GM19328 (cell line): ENCODE results near the gene KMT5B.

Experiments
- ATAC-seq: cut with Tn5 transposase; IDR thresholded peaks from one replicate; pipeline ENCODE4 v1.9.1; 2021; ENCODE audit warnings: mild to moderate bottlenecking, moderate library complexity; ENCODE audit not compliant: unreplicated experiment

Gene KMT5B

DNA sequence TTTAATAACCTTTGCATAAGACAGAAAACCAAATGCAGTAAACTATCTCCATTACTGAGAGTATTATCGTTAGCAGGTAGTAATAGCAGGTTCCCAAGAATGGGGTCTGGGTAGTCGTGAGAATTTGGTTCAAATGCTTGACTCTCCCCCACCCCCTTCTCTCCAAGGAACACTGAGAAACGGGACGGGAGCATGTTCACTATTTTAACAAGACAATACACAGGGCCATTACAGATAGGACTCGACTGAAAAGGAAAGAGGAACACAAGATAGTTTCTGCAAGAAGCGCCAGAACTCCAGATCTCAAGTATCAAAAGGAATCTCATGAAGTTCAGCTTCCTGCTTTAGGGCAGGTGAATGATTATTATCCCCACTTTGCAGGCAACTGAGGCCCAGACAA lies 27.0 kb downstream of the KMT5B start:
- no peak for ATAC-seq

- no peak for ATAC-seq
Observed at GRCh38 chr11:68181719-68182451, 31.2 kb downstream of the KMT5B start.

DNA sequence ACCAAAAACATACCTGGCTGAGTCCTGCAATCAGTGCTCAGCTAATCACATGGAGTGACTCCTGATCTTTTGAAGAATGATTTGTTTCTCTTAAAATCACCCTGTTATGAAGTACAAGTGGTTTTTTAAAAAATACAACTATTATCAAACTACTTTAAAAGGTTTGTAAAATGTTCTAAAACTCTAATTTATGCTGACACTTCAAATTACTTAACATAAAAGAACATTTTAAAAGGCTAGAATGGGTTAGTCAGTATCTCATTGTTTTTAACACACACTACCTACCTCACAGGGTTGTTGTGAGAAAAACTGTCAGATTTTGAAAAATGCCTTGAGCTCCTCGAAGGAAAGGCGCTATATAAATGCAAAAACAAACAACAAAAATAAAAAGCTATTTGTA lies 33.2 kb downstream of the KMT5B start:
- no peak for ATAC-seq

DNA sequence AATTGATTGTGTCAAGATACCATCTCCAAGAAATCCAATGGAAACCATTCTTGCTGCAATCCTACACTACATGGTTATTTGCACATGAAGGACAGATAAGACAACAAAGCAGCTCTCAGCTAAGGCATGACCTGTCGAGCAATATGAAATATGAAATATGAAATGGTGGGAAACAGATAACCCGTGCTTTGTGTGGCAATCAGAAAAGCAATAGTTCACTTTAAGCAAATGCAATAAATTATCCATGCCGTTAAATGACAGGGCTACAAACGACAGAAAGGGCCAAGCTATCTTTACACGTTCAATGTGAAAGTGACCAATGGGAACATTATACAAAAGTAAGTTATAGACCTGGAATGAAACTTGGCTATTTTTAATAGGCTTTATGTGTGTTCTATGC lies 35.2 kb downstream of the KMT5B start:
- ATAC-seq, result no peak

- no peak for ATAC-seq
Observed at GRCh38 chr11:68173926-68174325, 39.2 kb downstream of the KMT5B start.

DNA sequence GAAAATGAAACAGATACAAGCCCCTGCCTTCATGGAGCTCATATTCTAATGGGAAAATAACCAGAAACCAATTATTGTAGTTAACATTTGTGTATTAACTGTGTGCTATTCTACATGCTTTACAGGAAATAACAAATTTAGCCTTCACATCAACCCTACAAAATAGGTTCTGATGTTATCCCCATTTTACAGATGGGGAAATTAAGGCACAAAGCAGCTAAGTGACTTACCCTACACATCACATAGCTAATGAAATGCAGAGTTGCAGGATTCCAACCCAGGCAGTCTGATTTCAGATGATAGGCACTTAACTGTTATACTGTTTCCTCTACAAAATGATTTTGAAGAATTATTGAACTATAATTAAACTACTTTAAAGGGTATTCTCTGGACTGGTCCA lies 43.7 kb downstream of the KMT5B start:
- no peak for ATAC-seq

DNA sequence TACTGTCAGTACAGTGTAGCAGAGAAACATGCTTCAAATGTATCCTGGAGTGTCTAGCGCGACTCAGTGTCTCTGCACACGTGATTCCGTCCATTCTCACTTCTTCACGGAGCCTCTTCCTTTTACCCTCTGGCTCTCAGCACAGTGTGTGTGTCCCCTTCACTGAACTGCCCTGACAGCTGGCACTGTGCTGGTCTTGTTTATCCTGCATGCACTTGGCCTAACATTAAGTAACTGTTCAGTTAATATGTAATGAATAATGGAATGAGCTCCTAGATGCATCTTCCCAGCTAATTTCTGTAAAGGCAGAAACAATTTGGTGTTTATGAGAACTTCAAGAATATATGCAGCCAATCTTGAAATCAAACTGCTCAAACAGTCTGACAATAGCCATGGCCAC lies 44.4 kb downstream of the KMT5B start:
- no peak for ATAC-seq

DNA sequence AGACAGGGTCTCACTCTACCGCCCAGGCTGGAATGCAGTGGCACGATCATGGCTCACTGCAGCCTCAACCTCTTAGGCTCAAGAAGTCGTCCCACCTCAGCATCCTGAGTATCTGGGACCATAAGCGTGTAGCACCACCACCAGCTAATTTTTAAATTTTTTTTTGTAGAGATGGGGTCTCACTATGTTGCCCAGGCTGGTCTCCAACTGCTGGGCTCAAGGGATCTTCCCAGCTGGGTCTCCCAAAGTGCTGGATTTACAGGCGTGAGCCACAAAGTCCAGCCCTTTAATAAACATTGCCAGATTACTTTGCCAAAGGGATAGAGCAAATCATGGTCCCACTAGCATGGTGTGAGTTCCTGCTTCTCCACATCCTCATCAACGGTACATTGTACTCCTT lies 45.6 kb downstream of the KMT5B start:
- no peak for ATAC-seq

DNA sequence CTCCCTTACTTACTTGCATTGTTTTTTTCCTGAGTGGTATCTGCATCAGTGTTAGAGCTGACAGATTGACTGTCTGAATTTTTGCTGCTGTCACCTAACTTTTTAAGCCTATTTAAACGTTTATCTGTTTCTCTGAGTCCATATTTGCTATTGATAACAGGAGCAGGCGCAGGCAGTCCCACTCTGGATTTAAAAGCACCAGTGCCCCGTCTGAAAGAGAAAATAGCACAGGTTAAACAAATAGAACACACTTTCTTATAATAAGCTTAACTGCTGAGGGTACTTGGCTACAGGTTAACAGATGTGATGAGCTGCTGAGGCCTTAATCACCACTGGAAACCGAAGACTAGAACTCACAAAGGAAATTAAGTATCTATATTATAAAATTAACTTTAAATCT lies 46.1 kb downstream of the KMT5B start:
- ATAC-seq, result no peak

- no peak for ATAC-seq
Observed at GRCh38 chr11:68165601-68166000, 47.5 kb downstream of the KMT5B start.

DNA sequence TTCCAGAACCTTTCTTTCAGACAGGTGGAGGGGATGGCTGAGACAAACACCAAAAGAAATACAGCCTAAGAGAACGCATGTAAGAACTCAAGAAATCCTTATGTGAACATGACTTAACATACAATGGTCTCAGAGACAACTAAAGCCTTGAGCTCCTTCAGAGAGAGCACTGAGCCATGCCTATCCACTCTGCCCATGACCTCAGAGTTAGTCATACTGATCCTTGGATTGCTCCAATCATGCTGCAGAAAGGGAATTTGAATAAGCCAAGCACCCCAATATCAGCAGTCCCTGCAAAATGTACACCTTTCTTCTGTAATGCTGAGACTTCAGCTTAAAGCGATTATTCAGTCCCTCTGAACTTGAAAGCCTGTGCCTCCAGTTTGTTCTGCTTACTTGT lies 48.7 kb downstream of the KMT5B start:
- no peak for ATAC-seq

DNA sequence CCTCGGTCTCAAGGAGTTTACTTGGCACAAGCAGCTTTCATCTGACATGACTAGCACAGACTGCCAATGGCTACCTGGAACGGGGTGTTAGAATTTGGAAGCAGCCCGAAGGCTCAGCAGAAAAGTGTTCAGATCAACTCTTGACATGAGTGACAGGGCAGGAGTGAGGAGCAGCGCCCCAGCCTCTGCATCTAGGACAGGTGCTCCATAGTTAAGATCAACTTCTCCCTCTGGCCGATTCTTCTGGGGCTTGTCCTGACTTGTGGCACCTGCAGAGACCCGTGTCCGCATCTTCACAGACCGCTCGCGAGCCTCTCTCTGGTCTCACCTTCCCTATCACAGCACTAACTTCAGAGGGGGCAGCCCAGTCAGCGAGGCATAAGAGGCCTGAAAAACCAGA lies 49.4 kb downstream of the KMT5B start:
- ATAC-seq, result no peak

DNA sequence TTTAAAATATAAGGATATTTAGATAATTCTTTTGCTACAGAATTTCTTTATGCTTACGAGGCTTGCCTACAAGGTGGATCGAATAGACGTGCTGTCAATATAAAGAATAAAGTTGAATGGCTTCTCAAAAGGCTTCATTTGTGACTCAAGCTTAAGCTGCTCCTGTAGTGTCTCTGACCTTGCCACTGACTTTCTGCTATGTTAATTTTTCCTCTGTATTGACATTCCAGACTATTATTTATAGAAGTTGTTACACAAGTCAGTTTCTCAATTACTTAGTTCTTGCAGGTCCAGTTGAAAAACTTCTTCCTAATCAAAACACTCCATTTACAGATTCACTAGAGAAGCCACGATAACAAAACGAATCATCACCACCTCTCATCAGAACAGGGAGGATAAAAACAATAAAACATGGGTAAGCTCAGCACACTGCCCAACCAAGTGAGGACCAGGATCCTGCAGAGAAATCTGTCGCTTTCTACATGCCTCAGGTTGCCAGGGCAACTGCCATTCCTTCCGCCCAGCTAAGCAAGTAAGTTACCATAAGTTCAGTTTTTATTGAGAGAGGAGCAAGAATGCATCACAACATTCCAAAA lies 52.9 kb downstream of the KMT5B start:
- ATAC-seq, result no peak

GRCh38 chr11:68159665-68160064 lies 53.4 kb downstream of the KMT5B start:
- ATAC-seq, result no peak

- no peak for ATAC-seq
Observed at GRCh38 chr11:68159161-68159560, 53.9 kb downstream of the KMT5B start.

GRCh38 chr11:68158580-68158979 lies 54.5 kb downstream of the KMT5B start:
- ATAC-seq, result no peak

DNA sequence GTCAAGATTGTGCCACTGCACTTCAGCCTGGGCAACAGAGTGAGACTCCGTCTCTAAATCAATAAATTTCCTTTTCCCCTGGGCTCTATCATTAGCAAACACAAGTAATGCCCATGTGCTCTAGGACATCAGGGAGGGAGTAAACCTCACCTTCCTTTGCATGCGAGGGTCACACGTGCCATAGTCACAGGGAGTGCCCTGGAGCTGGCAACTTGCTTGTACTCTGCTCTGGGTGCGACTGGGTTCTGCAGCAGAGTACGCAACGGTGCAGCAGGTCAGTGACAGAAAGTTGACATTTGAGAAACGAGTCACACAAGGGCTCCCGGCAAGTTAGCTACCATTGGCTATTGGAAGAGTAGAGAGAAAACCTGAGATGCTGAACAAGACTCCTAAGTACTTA lies 59.4 kb downstream of the KMT5B start:
- ATAC-seq, result no peak

DNA sequence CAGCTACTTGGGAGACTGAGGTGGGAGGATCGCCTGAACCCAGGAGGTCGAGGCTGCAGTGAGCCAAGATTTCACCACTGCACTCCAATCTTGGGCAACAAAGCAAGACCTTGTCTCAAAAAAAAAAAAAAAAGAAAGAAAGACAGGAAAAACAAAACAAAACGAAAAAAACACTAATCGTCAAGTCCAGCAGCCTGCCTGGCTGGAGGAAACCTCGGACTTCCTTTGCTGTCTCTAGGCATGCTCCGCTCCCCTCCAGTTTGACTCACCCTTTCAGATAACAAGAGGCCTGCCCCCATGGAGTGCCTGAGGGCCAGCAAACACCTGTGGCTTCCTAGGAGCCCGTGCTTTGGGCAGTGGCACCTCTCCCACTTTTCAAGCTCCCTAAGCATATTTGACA lies 63.1 kb downstream of the KMT5B start:
- no peak for ATAC-seq

DNA sequence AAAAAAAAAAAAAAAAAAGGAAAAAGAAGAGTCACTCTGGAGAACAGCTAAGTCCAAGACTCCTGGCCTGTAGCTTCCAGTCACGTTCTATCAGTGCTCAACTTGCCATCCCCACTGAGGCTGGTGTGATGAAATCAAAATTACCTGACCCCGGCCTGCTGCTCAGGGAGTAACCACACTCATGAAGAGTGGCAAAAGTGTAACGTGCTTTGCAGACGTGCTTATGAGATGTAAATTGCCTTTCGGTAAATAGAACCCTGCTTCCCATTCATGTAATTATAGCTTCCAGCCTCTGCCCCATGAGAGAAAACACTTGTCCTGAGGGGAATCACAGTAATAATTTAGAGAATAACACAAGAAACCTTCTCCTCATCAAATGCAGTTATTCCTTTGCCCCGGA lies 63.7 kb downstream of the KMT5B start:
- ATAC-seq, result no peak

DNA sequence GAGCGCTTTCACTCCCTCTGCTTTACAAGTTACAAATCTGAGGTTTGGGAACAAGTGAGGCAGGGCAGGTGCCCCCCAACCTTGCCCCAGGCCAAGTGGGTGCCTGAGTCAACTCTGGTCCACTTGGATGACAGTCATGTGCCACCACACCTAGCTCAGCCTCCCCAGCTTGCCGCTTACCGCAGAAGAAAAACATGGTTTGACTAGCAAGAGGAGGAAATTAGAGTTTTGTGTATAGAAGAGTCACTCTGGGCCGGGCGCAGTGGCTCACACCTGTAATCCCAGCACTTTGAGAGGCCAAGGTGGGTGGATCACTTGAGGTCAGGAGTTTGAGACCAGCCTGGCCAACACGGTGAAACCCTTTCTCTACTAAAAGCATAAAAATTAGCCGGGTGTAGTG lies 64.2 kb downstream of the KMT5B start:
- no peak for ATAC-seq

DNA sequence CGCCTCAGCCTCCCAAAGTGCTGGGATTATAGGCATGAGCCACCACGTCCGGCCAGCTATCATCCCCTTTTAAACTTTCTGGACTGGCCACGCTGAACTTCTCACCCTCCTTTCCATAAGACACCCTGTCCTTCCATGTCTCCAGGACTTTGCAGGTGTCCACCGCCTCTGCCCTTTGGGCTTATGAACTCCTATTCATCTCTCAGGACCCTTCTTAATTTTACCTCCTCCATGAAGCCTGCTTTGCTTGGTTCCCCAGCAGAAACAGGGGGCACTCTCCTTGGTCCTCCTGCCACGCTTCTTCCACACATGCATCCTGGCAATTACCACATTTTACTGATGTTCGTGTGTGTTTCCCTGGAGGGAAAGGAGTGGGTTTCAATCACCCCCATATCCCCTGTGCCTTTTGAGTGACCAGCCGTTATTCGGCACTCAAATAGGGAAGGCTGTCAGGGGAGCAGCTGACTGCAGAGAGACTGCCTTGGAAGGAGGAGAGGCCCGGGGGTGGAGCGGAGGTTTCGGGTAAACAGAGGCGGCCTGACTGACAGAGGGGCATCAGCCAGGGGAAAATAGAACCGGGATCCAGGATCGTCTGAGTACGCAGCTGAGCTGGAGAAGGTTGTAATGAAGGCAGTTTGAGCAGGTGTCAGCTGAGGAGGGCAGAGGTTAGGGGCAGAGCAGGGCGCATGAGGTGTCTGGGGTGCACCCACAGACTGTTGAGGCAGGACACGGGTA lies 64.9 kb downstream of the KMT5B start:
- ATAC-seq, result no peak
